ENCODE results near the gene CFLAR.
A peak's percentile ranks its signal among the peaks of the same experiment; 100 is the strongest.

Gene CFLAR

DNA sequence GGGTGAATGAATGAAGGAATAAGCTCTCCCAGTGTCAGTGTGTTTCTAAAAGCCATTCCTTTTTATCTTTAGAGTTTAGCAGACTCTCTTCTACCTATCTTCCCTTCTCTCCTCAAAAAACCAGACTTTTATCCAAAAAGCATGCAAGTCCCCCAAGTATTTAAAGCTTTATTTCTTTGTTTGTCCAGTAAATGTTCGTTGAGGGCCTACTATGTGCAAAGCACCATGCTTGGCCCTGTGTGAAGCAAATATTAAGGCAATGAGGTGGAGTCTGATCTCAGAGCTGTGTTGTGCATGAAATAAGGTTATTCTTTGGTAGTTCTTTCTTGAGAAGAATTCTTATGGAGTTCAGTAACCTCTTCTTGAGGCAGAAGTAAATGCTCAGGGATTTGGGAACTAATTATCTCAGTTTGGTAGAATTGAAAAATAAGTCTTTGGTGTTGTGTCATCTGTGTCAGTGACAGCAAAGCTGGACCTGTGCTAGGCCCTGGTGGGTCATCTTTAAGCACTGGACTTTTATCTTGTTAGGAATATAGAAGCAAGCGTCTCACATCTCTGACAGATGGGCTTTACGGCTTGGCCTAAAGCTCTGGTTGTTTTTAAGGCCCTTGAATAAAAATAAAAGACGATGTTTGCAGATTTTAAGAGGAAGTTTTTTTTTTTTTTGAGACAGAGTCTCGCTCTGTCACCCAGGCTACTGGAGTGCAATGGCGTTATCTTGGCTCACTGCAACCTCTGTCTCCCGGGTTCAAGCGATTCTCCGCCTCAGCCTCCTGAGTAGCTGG, 38.8 kb downstream of the CFLAR start:
- TF ChIP-seq, protein P1, sequence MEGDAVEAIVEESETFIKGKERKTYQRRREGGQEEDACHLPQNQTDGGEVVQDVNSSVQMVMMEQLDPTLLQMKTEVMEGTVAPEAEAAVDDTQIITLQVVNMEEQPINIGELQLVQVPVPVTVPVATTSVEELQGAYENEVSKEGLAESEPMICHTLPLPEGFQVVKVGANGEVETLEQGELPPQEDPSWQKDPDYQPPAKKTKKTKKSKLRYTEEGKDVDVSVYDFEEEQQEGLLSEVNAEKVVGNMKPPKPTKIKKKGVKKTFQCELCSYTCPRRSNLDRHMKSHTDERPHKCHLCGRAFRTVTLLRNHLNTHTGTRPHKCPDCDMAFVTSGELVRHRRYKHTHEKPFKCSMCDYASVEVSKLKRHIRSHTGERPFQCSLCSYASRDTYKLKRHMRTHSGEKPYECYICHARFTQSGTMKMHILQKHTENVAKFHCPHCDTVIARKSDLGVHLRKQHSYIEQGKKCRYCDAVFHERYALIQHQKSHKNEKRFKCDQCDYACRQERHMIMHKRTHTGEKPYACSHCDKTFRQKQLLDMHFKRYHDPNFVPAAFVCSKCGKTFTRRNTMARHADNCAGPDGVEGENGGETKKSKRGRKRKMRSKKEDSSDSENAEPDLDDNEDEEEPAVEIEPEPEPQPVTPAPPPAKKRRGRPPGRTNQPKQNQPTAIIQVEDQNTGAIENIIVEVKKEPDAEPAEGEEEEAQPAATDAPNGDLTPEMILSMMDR (conservative IDR thresholded peaks at IDR 0.05; ENCODE audit: low read length), result no peak
- no peak for DNase-seq (ENCODE audit: low read depth)

GRCh38 chr2:201156036-201156435, 40.1 kb downstream of the CFLAR start:
- H3K4me3 ChIP-seq (ENCODE audit: low read length), result no peak overlapping the region
- TF ChIP-seq, protein P1 (conservative IDR thresholded peaks at IDR 0.05; ENCODE audit: low read length), result no peak
- DNase-seq (ENCODE audit: low read depth), result no peak

More for the DNA sequence above, 38.8 kb downstream of the CFLAR start:
- no peak overlapping the region for H3K4me3 ChIP-seq (ENCODE audit: low read length)

DNA sequence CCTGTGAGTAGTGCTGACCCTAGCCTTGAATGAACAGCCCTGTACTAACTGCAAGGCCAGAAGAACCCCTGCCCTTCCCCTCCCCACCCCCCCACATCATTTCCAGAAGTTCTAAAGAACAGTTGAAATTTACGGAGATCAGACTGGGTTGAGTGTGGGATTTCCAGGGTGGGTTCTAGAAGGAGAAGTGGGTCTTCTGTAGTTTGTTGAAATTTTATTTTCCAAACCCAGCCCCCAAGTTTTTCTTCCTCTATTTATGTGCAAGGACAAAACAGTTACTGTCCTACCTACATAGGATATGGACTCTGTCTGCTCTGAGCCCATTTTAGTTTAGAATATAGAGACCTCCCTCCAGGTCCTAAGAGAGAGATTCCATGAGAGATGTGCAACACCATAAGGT, 40.7 kb downstream of the CFLAR start:
- no peak for DNase-seq (ENCODE audit: low read depth)
- H3K4me3 ChIP-seq (ENCODE audit: low read length), result no peak overlapping the region
- TF ChIP-seq, protein P1 (conservative IDR thresholded peaks at IDR 0.05; ENCODE audit: low read length), result no peak

DNA sequence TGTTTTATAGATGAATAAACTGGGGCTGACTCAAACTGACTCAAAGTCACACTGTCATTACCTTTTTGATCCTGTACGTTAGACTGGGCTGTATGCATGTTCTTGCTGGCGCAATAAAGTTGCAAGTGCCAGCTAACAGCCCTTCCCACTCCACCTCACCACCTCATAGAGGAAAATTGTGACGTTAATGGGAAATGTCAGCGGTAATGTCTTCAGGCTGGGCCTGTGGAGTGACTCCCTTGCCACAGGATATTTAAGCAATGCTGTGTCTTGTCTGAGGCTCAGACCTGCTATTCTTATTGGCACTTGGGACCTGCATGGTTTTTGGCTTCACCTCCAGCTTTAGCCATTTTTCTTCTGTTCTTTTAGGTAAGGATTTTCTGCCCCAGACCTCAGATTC, 41.7 kb downstream of the CFLAR start:
- TF ChIP-seq, protein P1 (conservative IDR thresholded peaks at IDR 0.05; ENCODE audit: low read length), result no peak
- H3K4me3 ChIP-seq (ENCODE audit: low read length), result no peak overlapping the region

GRCh38 chr2:201158111-201158929, 42.4 kb downstream of the CFLAR start:
- H3K4me3 ChIP-seq (ENCODE audit: low read length), result no peak overlapping the region
- DNase-seq (ENCODE audit: low read depth), result peak; percentile 73
- TF ChIP-seq, protein P1 (conservative IDR thresholded peaks at IDR 0.05; ENCODE audit: low read length), result peak; percentile 77

More for the DNA sequence above, 41.7 kb downstream of the CFLAR start:
- no peak for DNase-seq (ENCODE audit: low read depth)

DNA sequence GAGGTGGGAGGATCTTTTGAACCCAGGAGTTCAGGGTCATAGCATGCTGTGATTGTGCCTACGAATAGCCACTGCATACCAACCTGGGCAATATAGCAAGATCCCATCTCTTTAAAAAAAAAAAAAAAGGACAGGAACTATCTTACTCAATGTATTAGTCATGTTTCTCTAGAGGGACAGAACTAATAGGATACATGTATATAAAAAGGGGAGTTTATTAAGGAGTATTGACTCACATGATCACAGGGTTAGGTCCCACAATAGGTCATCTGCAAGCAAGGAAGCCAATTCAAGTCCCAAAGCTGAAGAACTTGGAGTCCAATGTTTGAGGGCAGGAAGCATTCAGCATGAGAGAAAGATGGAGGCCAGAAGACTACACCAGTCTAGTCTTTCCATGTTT, 48.2 kb downstream of the CFLAR start:
- no peak for DNase-seq (ENCODE audit: low read depth)
- no peak overlapping the region for H3K4me3 ChIP-seq (ENCODE audit: low read length)
- TF ChIP-seq, protein P1 (conservative IDR thresholded peaks at IDR 0.05; ENCODE audit: low read length), result no peak

Data from AG10803 (cell line).